GM21526 (cell line): Measurements from ENCODE around the gene NDUFAB1.
"Not testable (repeated sequence)": the region's sequence is repeated elsewhere in the genome, so short reads cannot be mapped to it uniquely, and the experiment has no call there.

Source experiments
- ATAC-seq: cut with Tn5 transposase; IDR thresholded peaks from one replicate; pipeline ENCODE4 v1.9.1; 2021; ENCODE audit warnings: moderate library complexity; ENCODE audit not compliant: unreplicated experiment, low FRiP score

NDUFAB1 gene

DNA sequence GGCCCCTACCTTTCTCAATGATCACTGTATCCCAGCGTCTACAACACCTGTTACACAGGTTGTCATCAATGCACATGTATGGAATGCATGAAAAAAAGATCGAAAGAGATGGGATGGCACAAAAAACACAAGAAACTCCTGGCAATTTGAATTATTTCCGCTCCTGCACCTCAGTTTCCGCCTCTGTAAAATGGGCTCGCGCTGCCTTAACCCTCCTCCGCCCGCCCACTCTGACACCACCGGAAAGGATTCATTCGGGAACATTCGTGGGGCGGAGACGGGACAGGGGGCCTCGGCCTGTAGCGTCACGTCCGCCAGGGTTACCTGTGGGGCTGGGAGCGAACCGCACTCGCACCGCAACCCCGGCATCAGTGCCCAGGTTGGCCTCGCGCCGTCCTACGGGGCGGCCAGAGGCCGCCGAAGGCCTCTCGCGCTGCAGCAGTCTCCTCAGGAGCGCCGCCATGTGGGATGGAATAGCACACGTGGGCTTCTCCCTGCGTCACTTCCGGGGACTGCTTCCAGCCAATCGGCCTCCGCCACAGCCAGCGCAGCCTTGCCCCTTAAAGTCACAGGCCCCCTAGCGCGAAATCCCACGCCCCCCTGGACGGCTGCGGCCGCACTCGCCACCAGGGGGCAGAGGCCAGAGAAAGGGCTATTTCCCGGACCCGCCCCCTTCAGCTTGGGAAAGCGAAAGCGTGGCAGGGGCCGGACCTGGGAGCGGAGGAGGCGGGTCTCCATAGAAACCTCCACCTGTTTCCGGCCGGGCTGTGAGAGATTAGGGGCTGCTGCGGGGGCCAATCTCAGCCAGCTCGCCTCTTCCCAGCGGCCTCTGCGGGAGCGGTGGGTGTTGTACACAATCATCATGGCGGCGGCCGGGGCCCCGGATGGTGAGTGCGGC lies 39.0 kb downstream of the NDUFAB1 start, which contains the start of the genes EARS2 and UBFD1:
TSS of gene EARS2 (minus strand) at position 470 of the 898 bp plus-strand sequence. CDS start at position 463, 7 bp downstream.
TSS of gene UBFD1 (plus strand) at position 847 of the 898 bp plus-strand sequence. CDS start at position 863, 16 bp downstream.
- ATAC-seq, result peak; percentile 81

DNA sequence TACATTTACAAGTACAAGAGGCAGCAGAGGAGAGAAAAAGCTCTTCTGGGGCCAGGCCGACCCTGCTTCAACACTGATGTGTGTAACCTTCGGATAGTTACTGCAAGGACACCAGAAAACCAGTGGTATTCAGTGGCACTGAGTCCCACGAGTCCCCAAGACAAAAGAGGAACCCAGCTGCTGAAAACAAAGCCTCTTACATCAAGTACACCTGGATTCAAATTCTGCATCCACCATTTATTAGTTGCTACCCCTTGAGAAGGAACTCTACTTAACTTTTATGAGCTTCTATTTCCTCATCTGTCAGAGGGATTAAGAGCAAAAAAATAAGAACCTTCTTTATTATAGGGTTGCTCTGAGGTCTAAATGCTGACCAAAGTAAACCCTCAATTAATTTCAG lies 41.6 kb downstream of the NDUFAB1 start:
- ATAC-seq, result no peak

GRCh38 chr16:23552161-23552560 lies 44.0 kb downstream of the NDUFAB1 start:
- ATAC-seq, result no peak

DNA sequence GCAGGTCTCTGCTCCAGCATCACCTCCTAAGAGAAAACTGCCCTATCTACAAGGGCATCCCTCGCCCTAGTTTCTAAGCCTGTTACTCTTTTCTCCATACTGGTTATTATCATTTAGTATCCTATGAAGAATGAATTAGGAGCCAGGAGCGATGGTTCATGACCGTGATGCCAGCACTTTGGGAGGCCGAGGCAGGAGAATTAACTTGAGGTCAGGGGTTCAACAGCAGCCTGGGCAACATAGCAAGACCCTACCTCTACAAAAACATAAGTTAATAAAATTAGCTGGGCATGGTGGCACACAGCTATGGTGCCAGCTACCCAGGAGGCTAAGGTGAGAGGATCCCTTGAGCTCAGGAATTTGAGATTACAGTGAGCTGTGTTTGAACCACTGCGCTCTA lies 46.2 kb downstream of the NDUFAB1 start:
- no peak for ATAC-seq

- no peak for ATAC-seq
These were observed 51.7 kb downstream of the NDUFAB1 start for GRCh38 chr16:23544436-23544835.

DNA sequence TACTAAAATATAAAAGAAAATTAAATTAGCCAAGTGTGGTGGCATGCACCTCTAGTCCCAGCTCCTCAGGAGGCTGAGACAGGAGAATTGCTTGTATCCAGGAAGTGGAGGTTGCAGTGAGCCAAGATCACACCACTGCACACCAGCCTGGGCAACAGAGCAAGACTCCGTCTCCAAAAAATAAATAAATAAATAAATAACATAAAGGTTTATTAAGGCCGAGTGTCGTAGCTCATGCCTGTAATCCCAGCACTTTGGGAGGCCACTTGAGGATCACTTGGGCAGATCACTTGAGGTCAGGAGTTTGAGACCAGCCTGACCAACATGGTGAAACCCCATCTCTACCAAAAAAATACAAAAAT lies 55.3 kb downstream of the NDUFAB1 start:
- not testable (repeated sequence) for ATAC-seq

DNA sequence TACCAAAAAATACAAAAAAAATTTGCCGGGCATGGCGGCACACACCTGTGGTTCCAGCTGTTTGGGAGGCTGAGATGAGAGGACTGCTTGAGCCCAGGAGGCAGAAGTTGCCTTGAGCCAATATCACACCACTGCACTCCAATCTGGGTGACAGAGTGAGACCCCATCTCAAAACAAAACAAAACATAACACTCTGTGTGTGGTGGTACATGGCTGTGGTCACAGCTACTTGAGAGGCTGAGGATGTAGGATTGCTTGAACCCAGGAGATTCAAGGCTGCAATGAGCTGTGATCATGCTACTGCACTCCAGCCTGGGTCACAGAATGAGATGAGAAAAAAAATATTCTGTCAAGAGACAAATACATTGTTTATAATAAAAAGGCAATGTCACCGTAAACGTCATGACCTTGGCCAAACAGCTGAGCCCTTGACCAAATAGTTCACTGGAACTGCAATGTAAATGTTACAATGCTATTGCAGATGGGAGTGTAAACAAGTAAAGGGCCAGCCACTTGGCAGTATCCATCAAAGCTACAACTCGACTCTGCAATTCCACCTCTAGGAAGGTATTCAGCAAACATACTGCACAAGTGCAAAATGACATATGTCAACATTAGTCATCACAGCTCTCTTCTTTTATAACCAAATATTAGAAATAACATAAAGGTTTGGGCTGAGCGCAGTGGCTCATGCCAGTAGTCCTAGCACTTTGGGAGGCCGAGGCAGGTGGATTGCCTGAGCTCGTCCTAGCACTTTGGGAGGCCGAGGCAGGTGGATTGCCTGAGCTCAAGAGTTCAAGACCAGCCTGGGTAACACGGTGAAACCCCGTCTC lies 55.9 kb downstream of the NDUFAB1 start:
- ATAC-seq, result no peak

- ATAC-seq, result no peak
These were observed 57.2 kb downstream of the NDUFAB1 start for GRCh38 chr16:23538919-23539278.

GRCh38 chr16:23537390-23537789 lies 58.7 kb downstream of the NDUFAB1 start:
- no peak for ATAC-seq

GRCh38 chr16:23535901-23536300 lies 60.2 kb downstream of the NDUFAB1 start:
- no peak for ATAC-seq

DNA sequence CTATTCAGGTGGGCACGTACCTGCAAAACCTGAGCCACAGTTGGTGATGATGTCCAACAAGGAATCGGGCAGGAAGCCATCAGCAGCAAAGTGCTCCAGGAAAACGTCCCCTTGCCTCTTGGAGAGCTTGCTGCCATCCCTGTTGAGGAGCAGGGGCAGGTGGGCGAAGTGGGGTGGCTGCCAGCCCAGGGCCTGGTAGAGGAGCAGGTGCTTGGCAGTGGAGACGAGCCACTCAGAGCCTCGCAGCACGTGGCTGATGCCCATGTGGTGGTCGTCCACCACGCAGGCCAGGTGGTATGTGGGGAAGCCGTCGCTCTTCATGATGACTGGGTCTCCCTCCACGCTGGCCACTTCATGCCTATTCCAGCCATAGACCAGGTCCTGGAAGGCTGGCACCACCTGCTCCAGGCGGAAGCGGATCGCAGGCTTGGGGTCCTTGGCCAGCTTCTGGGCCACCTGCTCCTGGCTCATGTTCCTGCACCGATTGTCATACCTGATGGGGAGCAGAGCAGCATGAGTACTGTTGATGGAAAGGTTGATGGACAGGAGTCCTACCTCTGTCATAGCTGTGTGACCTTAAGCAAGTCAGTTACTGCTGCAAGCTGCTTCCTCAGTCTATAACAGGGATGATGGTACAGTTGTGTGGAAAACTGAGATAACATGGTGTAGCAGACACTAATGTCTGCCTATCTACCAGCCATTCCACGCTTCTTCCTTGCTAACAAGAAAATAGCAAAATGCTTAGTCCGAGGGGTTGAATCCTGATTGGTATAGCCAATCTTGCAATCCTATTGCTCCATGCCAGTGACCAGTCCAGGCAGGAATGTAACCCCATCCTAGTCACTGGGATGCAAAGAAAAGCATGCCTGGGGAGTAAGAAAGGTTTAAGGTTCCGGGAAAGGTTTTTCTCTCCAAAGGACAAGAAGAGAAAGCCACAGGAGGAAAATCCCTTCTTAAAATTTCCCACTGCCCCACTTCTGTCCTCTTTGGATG lies 61.0 kb downstream of the NDUFAB1 start:
- ATAC-seq, result no peak

GRCh38 chr16:23532448-23532847 lies 63.7 kb downstream of the NDUFAB1 start:
- ATAC-seq, result no peak
